Transverse colon (tissue), 4 donors: Measurements from ENCODE around the gene IFNG-AS1. TPM values are rescaled to one million over a fixed set of nuclear protein-coding genes. Genes with fewer than 3 reads are reported as not detected.

Source experiments
- DNase-seq: peaks from one replicate; pipeline ENCODE4 v3.0.0-alpha.2; 2019
- H3K27ac ChIP-seq, 4 donors: fragments of 200-600 bp; sonication (generic); 2 replicates each; pipeline ENCODE4 v1.5.1; 2016 to 2018; ENCODE audit warnings: inconsistent platforms in 4 of 4
- H3K27me3 ChIP-seq: fragments of 200-600 bp; sonication (generic); 2 replicates; pipeline ENCODE4 v1.5.1; 2017; ENCODE audit warnings: inconsistent platforms
- H3K36me3 ChIP-seq, 4 donors: fragments of 200-600 bp; sonication (generic); 2 replicates each; pipeline ENCODE4 v1.5.1; 2017 to 2019; ENCODE audit warnings: inconsistent platforms in 4 of 4
- H3K4me1 ChIP-seq, 4 donors: fragments of 200-600 bp; sonication (generic); 2 replicates each; pipeline ENCODE4 v1.5.1; 2017 to 2020; ENCODE audit warnings: inconsistent platforms in 4 of 4
- H3K4me3 ChIP-seq, 4 donors: fragments of 200-600 bp; sonication (generic); 1 replicate in 1 of 4; 2 replicates in 3 of 4; pipeline versions ENCODE4 v1.5.1 to v1.6.1; 2017 to 2019; ENCODE audit warnings: inconsistent platforms in 4 of 4
- H3K9me3 ChIP-seq, 2 donors: fragments of 200-600 bp; sonication (generic); 2 replicates each; pipeline ENCODE4 v1.5.1; 2017 to 2019; ENCODE audit warnings: inconsistent platforms in 2 of 2
- EP300 ChIP-seq: sonication (generic); formaldehyde crosslinking; IDR thresholded peaks from one replicate; pipeline ENCODE4 v1.6.1; 2017; ENCODE audit warnings: antibody characterized with exemption, low read depth
- POLR2A ChIP-seq: fragments of 450-650 bp; IDR thresholded peaks from one replicate; pipeline ENCODE4 v1.6.1; 2016; ENCODE audit warnings: antibody characterized with exemption, mild to moderate bottlenecking, moderate library complexity
- POLR2AphosphoS5 ChIP-seq, 3 donors: sonication (generic); formaldehyde crosslinking; IDR thresholded peaks; one replicate each; pipeline ENCODE4 v1.6.1; 2016; ENCODE audit warnings: antibody characterized with exemption in 3 of 3
- WGBS, 2 donors: methylation state at CpG; one replicate each; pipeline ENCODE4 v1.1.5; 2018; ENCODE audit warnings: low coverage in 1 of 2; 5-methylcytosine and 5-hydroxymethylcytosine counted together
- in situ Hi-C, 4 donors: fragments of 200-750 bp; cut with MboI; loops; one replicate each; pipeline versions ENCODE4 v1.15.0 to v1.15.1; 2017; ENCODE audit warnings: low sequenced_read_pairs in 3 of 4, low pct_ligation_motif_present in 1 of 4, low pct_unique_long_range_greater_than_20kb in 1 of 4
- intact Hi-C: fragments of 100-400 bp; cut with DNase I; formaldehyde crosslinking; loops from one replicate; pipeline ENCODE4 v1.15.1; 2023; ENCODE audit warnings: low total_unique reads
- total RNA-seq, 4 donors: library from RNA; depleted of rRNA; stranded (reverse); fragments of >200 nt; gene quantifications; one replicate each; pipeline ENCODE4 v1.1.0, GENCODE V29; 2016
- TF ChIP-seq, protein P1 (sequence below), 5 experiments: fragments of 200-600 bp in 3 of 5; fragments of 450-650 bp in 2 of 5; sonication (generic) in 3 of 5; IDR thresholded peaks; 1 replicate in 2 of 5; 2 replicates in 3 of 5; pipeline ENCODE4 v1.5.1; 2016 to 2017; ENCODE audit warnings: antibody characterized with exemption in 5 of 5, inconsistent platforms in 3 of 5, mild to moderate bottlenecking in 2 of 5, moderate library complexity in 1 of 5

IFNG-AS1 gene
- total RNA-seq, 4 donors from 2014 or later, result 0.68 to 7.1 TPM; not detected in 2

DNA sequence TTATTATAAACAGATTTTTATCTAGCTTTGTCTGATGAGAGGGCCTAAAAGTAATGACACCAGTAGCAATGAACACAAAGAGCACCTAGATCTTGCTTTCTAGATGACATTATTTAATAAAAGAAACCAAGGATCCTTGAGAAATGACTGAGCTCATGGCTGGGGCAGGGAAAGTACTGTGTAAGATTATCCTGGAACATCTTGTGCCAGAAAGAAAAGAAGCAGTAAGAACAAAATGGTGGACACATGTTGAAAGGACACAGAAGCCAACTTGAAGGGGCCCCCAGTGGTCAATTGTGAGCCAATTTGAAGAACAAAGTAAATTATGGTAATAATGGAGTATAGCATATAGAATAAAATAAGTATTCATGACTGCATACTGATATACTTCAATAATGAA, 10.0 kb downstream of the IFNG-AS1 start:
- H3K4me3 ChIP-seq, result no peak overlapping the region
- intact Hi-C loops, result no loop called here
- in situ Hi-C loops, result no loop called here
- DNase-seq, result no peak
- H3K4me1 ChIP-seq, result no peaks in the 10 kb centered on the region
- no peaks in the 10 kb centered on the region for H3K9me3 ChIP-seq
- TF ChIP-seq, protein P1, sequence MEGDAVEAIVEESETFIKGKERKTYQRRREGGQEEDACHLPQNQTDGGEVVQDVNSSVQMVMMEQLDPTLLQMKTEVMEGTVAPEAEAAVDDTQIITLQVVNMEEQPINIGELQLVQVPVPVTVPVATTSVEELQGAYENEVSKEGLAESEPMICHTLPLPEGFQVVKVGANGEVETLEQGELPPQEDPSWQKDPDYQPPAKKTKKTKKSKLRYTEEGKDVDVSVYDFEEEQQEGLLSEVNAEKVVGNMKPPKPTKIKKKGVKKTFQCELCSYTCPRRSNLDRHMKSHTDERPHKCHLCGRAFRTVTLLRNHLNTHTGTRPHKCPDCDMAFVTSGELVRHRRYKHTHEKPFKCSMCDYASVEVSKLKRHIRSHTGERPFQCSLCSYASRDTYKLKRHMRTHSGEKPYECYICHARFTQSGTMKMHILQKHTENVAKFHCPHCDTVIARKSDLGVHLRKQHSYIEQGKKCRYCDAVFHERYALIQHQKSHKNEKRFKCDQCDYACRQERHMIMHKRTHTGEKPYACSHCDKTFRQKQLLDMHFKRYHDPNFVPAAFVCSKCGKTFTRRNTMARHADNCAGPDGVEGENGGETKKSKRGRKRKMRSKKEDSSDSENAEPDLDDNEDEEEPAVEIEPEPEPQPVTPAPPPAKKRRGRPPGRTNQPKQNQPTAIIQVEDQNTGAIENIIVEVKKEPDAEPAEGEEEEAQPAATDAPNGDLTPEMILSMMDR (IDR thresholded peaks at IDR 0.05), result no peak
- no peak for TF ChIP-seq EP300
- TF ChIP-seq POLR2AphosphoS5 (IDR thresholded peaks at IDR 0.05), result no peak
- TF ChIP-seq POLR2A, result no peak
- H3K36me3 ChIP-seq, result no peaks in the 10 kb centered on the region
- H3K27ac ChIP-seq, result no peak overlapping the region
- no peaks in the 10 kb centered on the region for H3K27me3 ChIP-seq

DNA sequence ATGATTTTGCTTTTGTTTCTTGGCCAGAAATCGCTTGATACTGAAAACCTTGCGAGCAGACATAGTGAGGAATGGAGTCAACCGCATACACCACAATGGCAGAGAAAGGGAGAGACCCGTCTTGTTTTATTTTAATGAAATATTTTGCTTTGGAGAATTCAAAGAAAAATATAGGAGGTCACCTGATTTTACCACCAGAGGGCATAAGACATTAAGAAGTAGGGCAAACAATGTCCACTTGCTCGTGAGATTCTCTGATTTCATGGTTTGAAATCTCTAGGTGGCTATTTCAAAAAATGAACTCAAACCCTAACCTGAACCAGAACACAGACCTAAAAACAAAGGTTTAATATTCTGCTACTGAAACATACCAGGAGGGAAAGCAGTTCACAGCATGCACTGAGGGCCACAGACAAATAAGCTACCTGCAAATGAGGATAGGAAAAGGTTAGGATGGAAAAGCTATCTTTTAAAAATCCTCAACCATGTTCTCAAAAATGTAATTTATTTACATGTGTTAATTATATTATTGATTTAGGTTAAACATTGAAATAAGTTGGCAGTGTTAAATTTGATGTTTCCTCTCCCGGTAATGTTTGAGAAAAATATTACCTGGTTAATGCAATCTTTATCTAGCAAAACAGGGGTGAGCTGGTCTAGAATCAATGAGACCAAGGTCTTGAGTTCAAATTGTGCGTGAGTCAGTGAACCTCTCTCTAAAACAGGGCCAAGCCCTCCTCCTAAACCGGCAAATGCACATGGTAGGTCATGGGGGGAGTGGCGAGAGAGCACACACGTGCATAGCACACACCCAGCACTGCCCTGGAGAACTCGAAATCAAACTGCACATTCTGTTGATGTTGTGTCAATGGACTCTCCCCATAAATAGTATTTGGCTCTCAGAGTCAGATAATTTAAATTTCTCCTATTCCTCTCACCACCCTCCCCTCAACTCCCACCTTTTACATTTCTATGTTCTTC, 12.5 kb downstream of the IFNG-AS1 start:
- 79 to 91% methylated on average over 7 to 11 of the region's 11 CpGs for WGBS, 2 donors
- Histone ChIP-seq H3K9me3 (no peaks in the 10 kb centered on the region), H3K36me3 (no peaks in the 10 kb centered on the region), H3K27ac (no peak overlapping the region), H3K27me3 (no peaks in the 10 kb centered on the region), H3K4me1 (no peaks in the 10 kb centered on the region), H3K4me3 (no peak overlapping the region)
- intact Hi-C loops, result no loop called here
- TF ChIP-seq POLR2AphosphoS5 (IDR thresholded peaks at IDR 0.05) (no peak), POLR2A (no peak)
- TF ChIP-seq, protein P1 (IDR thresholded peaks at IDR 0.05), result peak in 2 of 5 experiments; percentile 10 to 17
- no peak for DNase-seq
- in situ Hi-C loops, result no loop called here

DNA sequence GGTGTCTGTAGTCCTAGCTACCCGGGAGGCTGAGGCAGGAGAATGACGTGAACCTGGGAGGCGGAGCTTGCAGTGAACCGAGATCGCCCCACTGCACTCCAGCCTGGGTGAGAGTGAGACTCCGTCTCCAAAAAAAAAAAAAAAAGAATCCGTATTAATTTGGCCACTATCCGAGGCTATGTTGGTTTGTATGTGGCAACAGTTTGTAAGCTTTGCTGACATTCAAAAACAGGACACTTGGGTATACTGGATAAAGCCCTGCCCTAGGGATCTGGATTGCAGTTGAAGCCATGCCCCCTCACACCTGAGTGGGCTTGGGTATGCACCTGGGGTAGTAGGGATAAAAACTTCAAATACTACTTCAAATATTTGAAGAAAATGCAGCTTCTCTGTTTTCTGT, 14.5 kb downstream of the IFNG-AS1 start:
- intact Hi-C loops (no loop called here), in situ Hi-C loops (no loop called here)
- H3K4me3 ChIP-seq, result no peak overlapping the region
- H3K27me3 ChIP-seq, result no peaks in the 10 kb centered on the region
- no peak overlapping the region for H3K27ac ChIP-seq
- WGBS, 2 donors, result 89 to 90% methylated on average over 8 of the region's 8 CpGs
- H3K4me1 ChIP-seq, result no peaks in the 10 kb centered on the region
- no peaks in the 10 kb centered on the region for H3K9me3 ChIP-seq
- TF ChIP-seq EP300 (no peak), POLR2A (no peak), POLR2AphosphoS5 (IDR thresholded peaks at IDR 0.05) (no peak)
- TF ChIP-seq, protein P1 (IDR thresholded peaks at IDR 0.05), result no peak
- no peak for DNase-seq
- H3K36me3 ChIP-seq, result no peaks in the 10 kb centered on the region

DNA sequence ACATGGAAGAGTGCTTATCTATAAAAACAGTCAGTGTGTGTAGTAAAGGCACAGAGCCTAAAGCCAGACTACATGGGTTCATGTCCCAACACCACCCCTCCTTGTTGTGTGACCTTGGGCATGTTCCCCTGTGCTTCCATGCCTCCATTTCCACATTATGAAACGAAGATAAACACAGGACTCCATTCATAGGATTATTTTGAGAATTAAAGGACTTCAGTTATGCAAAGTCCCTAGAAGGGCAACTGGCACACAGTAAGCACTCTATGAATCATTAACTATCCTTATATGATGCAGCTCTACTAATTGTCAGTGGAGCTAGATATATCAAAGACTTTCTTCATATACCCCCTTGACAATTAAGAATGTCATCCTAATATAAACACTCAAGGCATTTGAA, 17.8 kb downstream of the IFNG-AS1 start:
- Histone ChIP-seq H3K9me3 (no peaks in the 10 kb centered on the region), H3K4me1 (no peaks in the 10 kb centered on the region), H3K4me3 (no peak overlapping the region), H3K27me3 (no peaks in the 10 kb centered on the region), H3K27ac (no peak overlapping the region), H3K36me3 (no peaks in the 10 kb centered on the region)
- in situ Hi-C loops (no loop called here), intact Hi-C loops (no loop called here)
- no peak for TF ChIP-seq POLR2AphosphoS5 (IDR thresholded peaks at IDR 0.05)
- TF ChIP-seq POLR2A, result no peak
- TF ChIP-seq EP300, result no peak
- TF ChIP-seq, protein P1 (IDR thresholded peaks at IDR 0.05), result no peak
- 53 to 71% methylated on average over 1 of the region's 1 CpG for WGBS, 2 donors
- no peak for DNase-seq
